Measurements from ENCODE around the gene ENTPD2.

Gene ENTPD2

DNA sequence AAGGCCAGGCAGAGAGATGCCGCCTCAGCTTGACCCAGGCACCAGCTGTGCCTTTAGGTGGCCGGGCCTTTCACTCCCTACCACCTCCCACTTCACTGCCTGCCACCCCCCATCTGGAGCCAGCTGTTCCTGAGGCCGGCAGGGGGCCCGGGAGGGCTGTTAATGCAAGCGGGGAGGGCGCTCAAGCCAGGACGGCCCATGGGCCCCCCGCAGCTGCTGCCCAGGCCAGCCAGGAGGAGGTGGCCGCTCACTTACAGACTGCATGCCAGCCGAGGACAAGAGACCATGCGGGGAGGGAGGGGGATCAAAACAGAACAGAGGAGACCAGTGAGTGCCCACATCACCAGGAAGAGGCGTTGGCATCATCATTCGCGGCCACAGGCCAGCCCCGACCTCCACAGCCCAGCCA, 30.3 kb downstream of the ENTPD2 start:
- no peak overlapping the region for H3K9ac ChIP-seq (ENCODE audit: low read length)

DNA sequence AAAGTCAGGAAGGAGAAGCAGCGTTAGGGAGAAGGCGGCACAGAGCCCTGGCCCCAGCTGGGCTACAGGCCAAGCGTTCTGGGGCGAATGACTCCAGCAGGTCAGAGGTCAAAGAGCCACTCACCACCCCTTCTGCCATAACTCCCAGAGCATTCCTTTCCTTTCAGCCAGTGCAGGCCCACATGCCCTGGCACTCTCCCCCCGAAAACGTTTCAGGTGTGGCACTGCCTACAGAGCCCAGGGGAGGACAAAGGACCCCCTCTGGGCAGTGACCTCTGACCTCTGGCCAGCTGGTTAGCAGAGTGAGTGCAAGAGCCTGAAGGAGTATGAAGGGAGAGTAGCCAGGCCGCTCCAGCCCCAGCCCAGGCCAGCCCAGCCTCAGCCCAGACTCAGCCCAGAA, 30.7 kb downstream of the ENTPD2 start:
- Histone ChIP-seq H3K9ac (ENCODE audit: low read length) (no peak overlapping the region), H3K4me1 (ENCODE audit: control insufficient read depth, insufficient read depth, low read length) (peaks cover 4% of the 10 kb centered on the region), H3K27me3 (ENCODE audit: control insufficient read depth, insufficient read depth, low read length) (no peaks in the 10 kb centered on the region), H3K36me3 (ENCODE audit: control insufficient read depth, insufficient read depth, low read length) (no peaks in the 10 kb centered on the region), H3K27ac (ENCODE audit: low read depth, low read length) (no peak overlapping the region), H3K4me3 (ENCODE audit: low read length) (no peak overlapping the region)

More for the DNA sequence above, 30.3 kb downstream of the ENTPD2 start:
- H3K27me3 ChIP-seq (ENCODE audit: control insufficient read depth, insufficient read depth, low read length): no peaks in the 10 kb centered on the region
- H3K27ac ChIP-seq (ENCODE audit: low read depth, low read length): no peak overlapping the region
- no peaks in the 10 kb centered on the region for H3K36me3 ChIP-seq (ENCODE audit: control insufficient read depth, insufficient read depth, low read length)
- no peak overlapping the region for H3K4me3 ChIP-seq (ENCODE audit: low read length)
- H3K4me1 ChIP-seq (ENCODE audit: control insufficient read depth, insufficient read depth, low read length): peaks cover 4% of the 10 kb centered on the region

DNA sequence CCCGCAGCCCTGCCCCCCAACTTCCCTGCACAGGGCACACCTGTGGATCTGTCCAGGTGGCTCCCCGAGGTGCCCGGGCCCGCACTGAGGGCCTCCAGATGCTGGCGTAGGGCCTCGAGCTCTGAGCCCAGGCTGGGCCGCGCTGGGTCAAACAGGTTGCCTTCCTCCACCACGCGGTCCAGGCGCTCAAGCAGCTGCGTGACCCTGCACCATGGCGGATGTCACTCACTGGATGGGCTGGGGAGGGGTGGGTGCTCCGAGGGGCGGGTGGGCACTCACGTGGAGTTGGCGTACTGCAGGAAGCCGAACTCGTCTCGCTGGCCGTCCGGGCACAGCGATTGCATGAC, 31.2 kb downstream of the ENTPD2 start:
- H3K27me3 ChIP-seq (ENCODE audit: control insufficient read depth, insufficient read depth, low read length): no peaks in the 10 kb centered on the region
- no peak overlapping the region for H3K4me3 ChIP-seq (ENCODE audit: low read length)
- H3K36me3 ChIP-seq (ENCODE audit: control insufficient read depth, insufficient read depth, low read length): no peaks in the 10 kb centered on the region
- peaks cover 4% of the 10 kb centered on the region for H3K4me1 ChIP-seq (ENCODE audit: control insufficient read depth, insufficient read depth, low read length)
- H3K27ac ChIP-seq (ENCODE audit: low read depth, low read length): no peak overlapping the region
- no peak overlapping the region for H3K9ac ChIP-seq (ENCODE audit: low read length)

DNA sequence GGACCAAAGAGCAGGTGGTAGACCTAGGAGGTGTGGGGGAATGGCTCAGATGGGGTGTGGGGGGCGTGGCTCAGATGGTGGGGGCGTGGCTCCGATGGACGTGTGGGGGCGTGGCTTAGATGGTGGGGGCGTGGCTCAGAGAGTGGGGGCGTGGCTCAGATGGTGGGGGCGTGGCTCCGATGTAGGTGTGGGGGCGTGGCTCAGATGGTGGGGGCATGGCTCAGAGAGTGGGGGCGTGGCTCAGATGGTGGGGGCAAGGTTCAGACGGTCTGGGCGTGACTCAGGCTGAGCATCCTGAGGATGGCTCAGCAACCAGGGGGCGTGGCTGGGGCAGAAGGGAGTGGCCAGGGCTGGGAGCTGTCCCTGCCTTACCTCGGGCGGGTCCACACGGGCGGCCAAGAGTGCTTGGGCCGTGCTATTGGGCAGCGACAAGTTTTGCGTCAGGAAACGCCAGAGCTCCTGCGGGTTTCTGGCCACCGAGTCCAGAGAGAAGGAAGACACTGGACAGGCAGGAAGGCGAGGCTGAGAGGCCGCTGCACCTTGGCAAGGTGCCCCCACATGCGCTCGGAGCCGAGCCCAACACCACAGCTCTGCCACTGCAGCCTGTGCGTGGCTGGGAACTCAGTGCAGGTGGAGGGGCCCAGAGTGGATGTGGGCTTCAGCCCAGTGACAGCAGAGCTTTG, 31.7 kb downstream of the ENTPD2 start:
- Histone ChIP-seq H3K4me3 (ENCODE audit: low read length) (no peak overlapping the region), H3K4me1 (ENCODE audit: control insufficient read depth, insufficient read depth, low read length) (no peaks in the 10 kb centered on the region), H3K9ac (ENCODE audit: low read length) (no peak overlapping the region), H3K27ac (ENCODE audit: low read depth, low read length) (no peak overlapping the region), H3K36me3 (ENCODE audit: control insufficient read depth, insufficient read depth, low read length) (no peaks in the 10 kb centered on the region), H3K27me3 (ENCODE audit: control insufficient read depth, insufficient read depth, low read length) (no peaks in the 10 kb centered on the region)

DNA sequence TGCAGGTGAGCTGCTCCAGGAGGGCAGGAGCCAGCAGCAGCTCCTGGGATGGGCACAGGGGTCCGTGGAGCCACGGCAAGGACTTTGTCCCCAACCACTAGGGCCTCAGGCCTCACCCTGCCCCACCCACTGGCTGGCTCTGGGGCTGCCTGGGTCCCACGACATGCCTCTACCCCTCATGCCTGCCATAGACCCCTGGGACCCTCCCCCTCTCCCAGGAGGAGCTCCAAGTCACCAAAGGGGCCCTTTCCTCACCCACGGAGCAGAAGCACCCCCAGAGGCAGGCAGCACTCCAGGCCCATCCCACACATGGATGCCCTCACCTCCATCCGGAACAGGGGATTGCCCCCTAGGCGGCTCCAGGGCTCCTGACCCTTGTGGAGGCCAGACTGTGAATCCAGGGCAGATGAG, 32.3 kb downstream of the ENTPD2 start:
- H3K4me1 ChIP-seq (ENCODE audit: control insufficient read depth, insufficient read depth, low read length): no peaks in the 10 kb centered on the region
- no peaks in the 10 kb centered on the region for H3K27me3 ChIP-seq (ENCODE audit: control insufficient read depth, insufficient read depth, low read length)
- no peak overlapping the region for H3K4me3 ChIP-seq (ENCODE audit: low read length)
- no peaks in the 10 kb centered on the region for H3K36me3 ChIP-seq (ENCODE audit: control insufficient read depth, insufficient read depth, low read length)
- no peak overlapping the region for H3K9ac ChIP-seq (ENCODE audit: low read length)
- no peak overlapping the region for H3K27ac ChIP-seq (ENCODE audit: low read depth, low read length)

DNA sequence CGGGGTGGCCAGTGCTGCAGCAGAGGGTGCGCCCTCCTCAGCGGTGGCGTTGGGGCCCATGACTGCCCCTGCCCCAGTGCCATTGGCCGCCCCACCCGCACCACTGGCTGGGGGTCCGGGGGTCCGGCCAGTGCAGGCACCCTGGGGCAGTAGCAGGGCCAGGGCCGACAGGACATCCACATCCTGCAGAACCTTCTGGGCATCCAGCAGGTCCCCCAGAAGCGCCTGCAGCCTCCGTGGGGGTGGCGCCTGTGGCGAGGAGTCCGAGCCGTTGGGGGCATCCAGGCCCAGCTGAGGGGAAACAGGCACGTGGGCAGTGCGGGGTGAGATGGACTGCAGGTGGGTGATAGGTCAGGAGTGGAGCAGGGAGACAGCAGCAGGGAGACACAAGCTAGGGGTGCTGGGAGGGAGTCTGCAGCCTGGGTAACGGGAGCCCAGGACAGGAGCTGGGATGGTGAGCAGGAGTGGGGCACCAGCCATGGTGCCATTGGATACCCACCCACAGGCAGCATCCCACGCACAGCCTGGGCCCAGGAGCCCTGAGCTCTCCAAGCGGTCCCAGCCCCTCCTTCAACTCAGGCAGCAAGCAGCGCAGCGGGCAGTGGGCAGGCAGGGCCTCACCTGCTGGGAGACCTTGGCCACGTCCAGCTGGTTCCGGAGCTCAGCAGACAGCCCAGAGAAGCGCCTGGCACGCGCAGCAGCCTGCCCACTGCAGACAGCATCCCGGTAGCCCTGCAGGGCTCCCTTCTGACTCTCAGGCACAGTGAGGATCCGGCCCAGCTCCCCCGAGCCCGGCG, 32.9 kb downstream of the ENTPD2 start:
- Histone ChIP-seq H3K27ac (ENCODE audit: low read depth, low read length) (no peak overlapping the region), H3K4me1 (ENCODE audit: control insufficient read depth, insufficient read depth, low read length) (no peaks in the 10 kb centered on the region), H3K27me3 (ENCODE audit: control insufficient read depth, insufficient read depth, low read length) (no peaks in the 10 kb centered on the region), H3K36me3 (ENCODE audit: control insufficient read depth, insufficient read depth, low read length) (peaks cover 4% of the 10 kb centered on the region), H3K9ac (ENCODE audit: low read length) (no peak overlapping the region), H3K4me3 (ENCODE audit: low read length) (no peak overlapping the region)

DNA sequence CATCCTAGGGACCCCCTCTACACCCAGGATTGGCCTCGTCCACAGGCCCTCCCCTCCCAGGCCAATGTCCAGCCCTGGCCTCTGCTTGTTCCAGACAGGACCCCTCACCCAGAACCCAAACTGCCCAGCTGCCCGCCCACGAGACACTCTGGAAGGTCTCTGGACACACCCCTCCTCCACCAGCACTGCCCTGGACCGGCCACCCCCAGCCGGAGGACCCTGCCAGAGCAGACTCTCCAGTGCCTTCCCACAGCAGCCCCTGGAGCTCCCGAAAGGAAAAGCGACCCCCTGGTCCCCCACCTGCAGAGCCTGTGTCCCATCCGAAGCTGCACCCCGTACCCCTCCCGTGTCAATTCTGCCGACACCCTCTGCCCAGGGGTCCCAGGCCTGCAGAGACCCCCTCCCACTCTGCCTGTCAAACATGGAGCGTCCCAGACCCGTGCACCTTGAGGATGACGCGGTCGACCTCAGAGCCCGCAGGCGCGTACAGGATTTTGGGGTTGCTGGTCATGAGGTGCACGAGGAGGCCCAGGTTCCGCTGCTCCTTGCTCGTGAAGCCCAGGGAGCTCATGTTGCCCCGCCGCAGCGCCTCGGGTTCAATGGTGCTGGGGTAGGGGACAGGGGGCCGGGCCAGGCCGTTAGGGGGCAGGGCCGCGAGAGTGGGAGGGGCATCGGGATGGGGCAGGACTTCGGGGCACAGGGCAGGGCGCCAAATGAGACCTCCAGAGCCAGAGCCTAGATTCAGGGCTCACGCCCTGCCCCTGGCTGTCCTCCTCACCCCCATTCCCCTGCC, 33.8 kb downstream of the ENTPD2 start:
- peaks cover 8% of the 10 kb centered on the region for H3K36me3 ChIP-seq (ENCODE audit: control insufficient read depth, insufficient read depth, low read length)
- H3K4me1 ChIP-seq (ENCODE audit: control insufficient read depth, insufficient read depth, low read length): no peaks in the 10 kb centered on the region
- H3K27me3 ChIP-seq (ENCODE audit: control insufficient read depth, insufficient read depth, low read length): no peaks in the 10 kb centered on the region
- H3K4me3 ChIP-seq (ENCODE audit: low read length): no peak overlapping the region
- no peak overlapping the region for H3K27ac ChIP-seq (ENCODE audit: low read depth, low read length)
- H3K9ac ChIP-seq (ENCODE audit: low read length): no peak overlapping the region

DNA sequence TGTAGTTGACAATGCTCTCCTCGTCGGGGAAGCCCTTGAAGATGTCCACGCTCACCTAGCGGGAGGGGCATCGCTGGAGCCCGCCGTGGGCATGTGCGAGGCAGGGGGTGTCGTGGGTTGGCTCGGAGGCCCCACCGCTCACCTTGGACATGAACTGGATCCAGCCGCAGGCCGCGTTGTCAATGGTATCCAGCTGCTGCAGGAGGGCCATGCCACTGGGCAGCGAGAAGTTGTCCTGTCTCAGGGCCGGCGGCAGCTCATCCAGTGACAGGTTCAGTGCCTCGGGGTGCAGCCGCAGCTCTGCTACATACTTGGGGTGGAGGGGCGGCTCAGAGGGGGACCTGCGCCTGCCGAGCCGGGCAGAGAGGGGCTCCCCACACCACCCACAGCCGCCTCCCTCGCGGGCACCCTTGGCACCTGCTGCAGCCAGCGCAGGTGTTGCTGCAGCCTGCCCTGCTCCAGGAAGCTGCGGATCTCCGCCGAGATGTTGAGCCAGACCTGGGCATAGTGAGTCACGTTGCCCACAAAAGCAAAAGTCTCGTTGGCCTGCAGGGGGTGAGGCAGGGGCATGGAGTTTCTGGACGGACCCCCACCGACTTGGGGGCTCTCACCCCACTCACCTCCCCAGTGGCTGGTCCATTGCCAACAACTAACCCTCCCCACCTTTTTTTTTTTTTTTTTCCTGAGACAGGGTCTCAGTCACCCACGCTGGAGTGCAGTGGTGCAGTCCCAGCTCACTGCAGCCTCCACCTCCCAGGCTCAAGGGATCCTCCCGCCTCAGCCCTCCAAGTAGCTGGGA, 34.9 kb downstream of the ENTPD2 start:
- peaks cover 8% of the 10 kb centered on the region for H3K36me3 ChIP-seq (ENCODE audit: control insufficient read depth, insufficient read depth, low read length)
- H3K4me3 ChIP-seq (ENCODE audit: low read length): no peak overlapping the region
- no peak overlapping the region for H3K9ac ChIP-seq (ENCODE audit: low read length)
- no peak overlapping the region for H3K27ac ChIP-seq (ENCODE audit: low read depth, low read length)
- H3K27me3 ChIP-seq (ENCODE audit: control insufficient read depth, insufficient read depth, low read length): no peaks in the 10 kb centered on the region
- H3K4me1 ChIP-seq (ENCODE audit: control insufficient read depth, insufficient read depth, low read length): no peaks in the 10 kb centered on the region

DNA sequence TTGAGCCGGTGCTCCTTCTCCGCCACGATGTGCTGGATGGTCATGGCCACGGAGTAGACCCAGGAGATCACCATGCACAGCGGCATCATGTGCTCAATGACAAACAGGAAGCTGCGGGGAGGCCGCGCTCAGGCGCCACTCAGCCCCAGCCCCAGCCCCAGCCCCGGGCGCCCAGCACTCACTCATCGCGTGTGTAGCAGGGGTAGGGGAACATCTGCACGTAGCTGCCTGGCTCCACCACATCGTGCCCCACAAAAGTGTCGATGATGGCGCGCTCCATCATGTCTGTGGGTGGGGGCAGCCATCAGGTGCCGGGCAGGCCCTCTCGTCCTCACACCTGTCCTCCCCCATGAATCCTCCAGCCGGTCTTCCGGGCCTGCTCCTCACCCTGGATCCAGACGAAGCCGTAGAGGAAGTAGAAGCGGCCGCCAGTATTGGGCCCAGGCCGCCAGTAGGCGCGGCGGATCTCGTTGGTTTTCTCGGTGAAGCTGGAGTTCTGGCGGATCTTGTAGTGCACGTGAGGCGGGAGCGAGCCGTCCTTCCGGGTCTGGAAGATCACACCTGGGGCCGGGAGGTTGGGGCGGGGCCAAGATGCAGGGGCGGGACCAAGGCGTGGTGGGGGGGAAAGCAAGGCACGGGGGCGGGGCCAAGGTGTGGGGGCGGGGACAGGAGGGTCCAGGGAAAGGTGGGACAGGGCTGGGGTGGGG, 35.9 kb downstream of the ENTPD2 start:
- no peaks in the 10 kb centered on the region for H3K27me3 ChIP-seq (ENCODE audit: control insufficient read depth, insufficient read depth, low read length)
- H3K4me1 ChIP-seq (ENCODE audit: control insufficient read depth, insufficient read depth, low read length): no peaks in the 10 kb centered on the region
- H3K36me3 ChIP-seq (ENCODE audit: control insufficient read depth, insufficient read depth, low read length): peaks cover 8% of the 10 kb centered on the region
- no peak overlapping the region for H3K9ac ChIP-seq (ENCODE audit: low read length)
- H3K4me3 ChIP-seq (ENCODE audit: low read length): no peak overlapping the region
- H3K27ac ChIP-seq (ENCODE audit: low read depth, low read length): no peak overlapping the region

DNA sequence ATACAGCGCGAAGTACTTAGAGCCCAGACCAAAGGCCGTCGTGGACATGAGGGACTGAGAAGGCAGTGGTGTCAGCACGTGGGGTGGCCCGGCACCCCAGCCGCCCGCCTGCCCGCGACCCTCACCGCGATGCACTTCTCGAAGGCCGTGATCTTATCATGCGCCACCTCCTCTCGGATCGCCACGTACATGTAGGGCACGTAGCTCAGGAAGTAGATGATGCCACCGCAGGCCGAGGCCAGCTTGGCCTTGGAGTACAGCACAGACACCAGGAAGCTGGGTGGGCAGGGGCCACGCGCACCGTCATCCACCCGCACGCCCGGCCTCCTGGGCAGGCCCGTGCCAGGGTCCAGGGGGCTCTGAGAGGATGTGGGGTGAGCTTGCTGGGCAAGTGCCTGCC, 36.8 kb downstream of the ENTPD2 start:
- Histone ChIP-seq H3K27ac (ENCODE audit: low read depth, low read length) (no peak overlapping the region), H3K27me3 (ENCODE audit: control insufficient read depth, insufficient read depth, low read length) (no peaks in the 10 kb centered on the region), H3K36me3 (ENCODE audit: control insufficient read depth, insufficient read depth, low read length) (peaks cover 8% of the 10 kb centered on the region), H3K4me1 (ENCODE audit: control insufficient read depth, insufficient read depth, low read length) (no peaks in the 10 kb centered on the region), H3K9ac (ENCODE audit: low read length) (no peak overlapping the region), H3K4me3 (ENCODE audit: low read length) (no peak overlapping the region)

DNA sequence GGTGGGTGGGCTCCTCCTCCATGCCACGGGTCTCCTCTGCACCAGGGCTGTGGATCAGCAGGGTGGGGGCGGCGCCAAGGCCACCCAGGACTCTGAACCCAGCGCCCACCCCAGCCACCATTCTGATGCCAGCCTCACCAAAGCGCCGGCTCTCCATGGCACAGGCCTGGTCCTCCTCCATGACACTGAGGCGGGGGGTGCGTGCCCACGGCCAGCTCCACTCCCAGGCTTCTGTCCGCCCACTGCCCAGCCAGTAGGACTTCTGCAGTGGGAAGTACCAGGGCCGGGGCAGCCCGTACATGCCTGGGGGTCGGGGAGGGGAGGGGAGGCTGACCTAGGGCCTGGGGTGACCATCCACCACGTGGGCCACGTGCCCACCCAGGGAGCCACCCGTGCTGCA, 37.4 kb downstream of the ENTPD2 start:
- Histone ChIP-seq H3K36me3 (ENCODE audit: control insufficient read depth, insufficient read depth, low read length) (peaks cover 8% of the 10 kb centered on the region), H3K9ac (ENCODE audit: low read length) (no peak overlapping the region), H3K27ac (ENCODE audit: low read depth, low read length) (no peak overlapping the region)

More for the DNA sequence above, 37.4 kb downstream of the ENTPD2 start:
- H3K4me1 ChIP-seq (ENCODE audit: control insufficient read depth, insufficient read depth, low read length): no peaks in the 10 kb centered on the region
- H3K4me3 ChIP-seq (ENCODE audit: low read length): no peak overlapping the region
- H3K27me3 ChIP-seq (ENCODE audit: control insufficient read depth, insufficient read depth, low read length): no peaks in the 10 kb centered on the region
